K562 (cell line): Measurements from ENCODE around the gene AGPAT3. TPM values are rescaled to one million over a fixed set of nuclear protein-coding genes. Genes with fewer than 3 reads are reported as not detected.

ENCODE experiments used
- ATAC-seq: fragments of 200-7000 bp; cut with Tn5 transposase; 3 replicates; pipeline ENCODE4 v1.9.1; 2020; ENCODE audit warnings: moderate library complexity
- BruUV-seq: library from RNA; stranded (reverse); fragments of 400-500 nt; replicated peaks from 2 replicates; lab custom pipeline; 2021; lab: Mats Ljungman, UMichigan
- CTCF ChIA-PET: fragments of 300-600 bp; formaldehyde crosslinking; extraction: SDS; loops from one replicate; lab custom pipeline; 2021; ENCODE audit warnings: low intra/inter-chr PET ratio; lab: Yijun Ruan, JAX
- POLR2A ChIA-PET: fragments of 300-600, 350-650 bp; sonication (Branson Sonifier 250); formaldehyde crosslinking; extraction: SDS; loops from one replicate; lab custom pipeline; 2021; ENCODE audit warnings: antibody characterized with exemption, inconsistent platforms; lab: Yijun Ruan, JAX
- DNase-seq, 4 experiments: peaks; one replicate each; pipeline versions ENCODE4 v3.0.0 to v3.0.0-alpha.2; 2011 to 2018; ENCODE audit warnings: low spot score in 3 of 4, mixed read lengths in 3 of 4; ENCODE audit errors: extremely low read depth in 1 of 4
- FAIRE-seq: peaks from 2 replicates; lab custom pipeline; 2011; peaks lifted over from hg19 to GRCh38; lab: Jason Lieb, UNC
- H2AFZ ChIP-seq: 2 replicates; pipeline ENCODE4 v1.6.0; 2011; ENCODE audit warnings: low read depth, low read length, control low read depth, inconsistent platforms
- H3K27ac ChIP-seq: fragments of 200-600 bp; 3 replicates; pipeline ENCODE4 v1.8.0; 2011; ENCODE audit warnings: low read depth, mild to moderate bottlenecking, control low read depth, inconsistent platforms, low read length, moderate library complexity, mixed read lengths; ENCODE audit errors: extremely low read depth
- H3K27me3 ChIP-seq, 2 experiments: fragments of 300-600 bp in 1 of 2; 2 replicates in 1 of 2; 3 replicates in 1 of 2; pipeline versions ENCODE4 v1.6.0 to v1.8.0; 2011; ENCODE audit warnings: inconsistent platforms in 2 of 2, low read length in 2 of 2, mild to moderate bottlenecking in 1 of 2, mixed read lengths in 1 of 2, moderate library complexity in 1 of 2; ENCODE audit not compliant: control insufficient read depth in 2 of 2, insufficient read depth in 2 of 2
- H3K36me3 ChIP-seq: fragments of 300-600 bp; 3 replicates; pipeline ENCODE4 v1.8.0; 2011; ENCODE audit warnings: mild to moderate bottlenecking, low read length, inconsistent platforms; ENCODE audit not compliant: control insufficient read depth, insufficient read depth
- H3K4me1 ChIP-seq, 2 experiments: fragments of 200-600 bp in 1 of 2; replicated peaks in 1 of 2; 2 replicates in 1 of 2; 3 replicates in 1 of 2; pipeline versions ENCODE4 v1.5.1 to v1.8.0; 2011; ENCODE audit warnings: inconsistent platforms in 2 of 2, low read length in 2 of 2, mild to moderate bottlenecking in 1 of 2, mixed read lengths in 1 of 2, moderate library complexity in 1 of 2; ENCODE audit not compliant: control insufficient read depth in 2 of 2, insufficient read depth in 2 of 2
- H3K4me2 ChIP-seq: 2 replicates; pipeline ENCODE4 v1.6.1; 2011; ENCODE audit warnings: low read length, control low read depth, inconsistent platforms, mixed read lengths; ENCODE audit not compliant: insufficient read depth
- H3K4me3 ChIP-seq: fragments of 200-600 bp; sonication (generic), shearing (Covaris generic); 2 replicates; pipeline ENCODE4 v1.5.1; 2016; ENCODE audit warnings: control low read depth, inconsistent platforms
- H3K79me2 ChIP-seq: fragments of 200-600 bp; 3 replicates; pipeline ENCODE4 v1.8.0; 2011; ENCODE audit warnings: low read length, inconsistent platforms; ENCODE audit not compliant: control insufficient read depth, insufficient read depth
- H3K9ac ChIP-seq, 2 experiments: 2 replicates each; pipeline versions ENCODE4 v1.6.0 to v1.6.1; 2011; ENCODE audit warnings: low read depth in 2 of 2, low read length in 2 of 2, control low read depth in 1 of 2, inconsistent platforms in 1 of 2, mild to moderate bottlenecking in 1 of 2, mixed read lengths in 1 of 2; ENCODE audit not compliant: insufficient read depth in 1 of 2
- H3K9me1 ChIP-seq: one replicate; pipeline ENCODE4 v1.6.0; 2011; ENCODE audit warnings: inconsistent platforms, mild to moderate bottlenecking, low read length, moderate library complexity; ENCODE audit not compliant: control insufficient read depth, insufficient read depth
- H3K9me3 ChIP-seq: replicated peaks from 2 replicates; pipeline ENCODE4 v1.5.1; 2011; ENCODE audit warnings: low read depth, low read length, inconsistent platforms; ENCODE audit not compliant: control insufficient read depth, insufficient read depth
- H4K20me1 ChIP-seq: replicated peaks from 2 replicates; pipeline ENCODE4 v1.6.1; 2011; ENCODE audit warnings: low read length, inconsistent platforms, mixed read lengths; ENCODE audit not compliant: control insufficient read depth, insufficient read depth
- FOXA3 ChIP-seq, 2 experiments: fragments of 450-650 bp in 1 of 2; sonication (generic) in 1 of 2; formaldehyde crosslinking; IDR thresholded peaks in 1 of 2; conservative IDR thresholded peaks in 1 of 2; 2 replicates each; pipeline versions ENCODE4 v1.4.0 to v1.8.0; 2020 to 2022; ENCODE audit warnings: mild to moderate bottlenecking in 2 of 2, missing genetic modification reagents in 1 of 2
- FOXP4 ChIP-seq: sonication (generic); formaldehyde crosslinking; IDR thresholded peaks from 2 replicates; pipeline ENCODE4 v1.8.0; 2022; ENCODE audit warnings: mild to moderate bottlenecking, missing genetic modification reagents, borderline replicate concordance
- HCFC1 ChIP-seq: IDR thresholded peaks from 2 replicates; pipeline ENCODE4 v1.6.1; 2012; ENCODE audit warnings: low read depth, low read length, improper control_type of control experiment
- HINFP ChIP-seq: fragments of 450-650 bp; conservative IDR thresholded peaks from 2 replicates; pipeline ENCODE4 v1.6.1; 2016; ENCODE audit warnings: missing genetic modification characterization, low read depth, mild to moderate bottlenecking, control low read depth, missing compliant biosample characterization
- MIER1 ChIP-seq: fragments of 450-650 bp; IDR thresholded peaks from 2 replicates; pipeline ENCODE4 v1.6.1; 2016; ENCODE audit warnings: antibody characterized with exemption, mild to moderate bottlenecking, low read depth
- MLLT1 ChIP-seq, 2 experiments: fragments of 450-650 bp; IDR thresholded peaks; 2 replicates each; pipeline ENCODE4 v1.6.1; 2016
- SIRT6 ChIP-seq: IDR thresholded peaks from one replicate; pipeline ENCODE4 v1.6.1; 2012; ENCODE audit warnings: low read depth, mild to moderate bottlenecking, control low read depth, inconsistent platforms, low read length, moderate library complexity
- TFAP4 ChIP-seq: sonication (generic); formaldehyde crosslinking; IDR thresholded peaks from 2 replicates; pipeline ENCODE4 v1.8.0; 2022; ENCODE audit warnings: missing genetic modification reagents, mild to moderate bottlenecking, moderate library complexity, borderline replicate concordance
- THAP12 ChIP-seq: fragments of 250-450 bp; sonication (Bioruptor Pico); IDR thresholded peaks from 2 replicates; pipeline ENCODE4 v1.9.0; 2021; ENCODE audit warnings: mild to moderate bottlenecking, inconsistent platforms
- ZNF316 ChIP-seq: fragments of 450-650 bp; IDR thresholded peaks from 2 replicates; pipeline ENCODE4 v1.6.1; 2016
- WGBS: fragments of 100-300 bp; shearing (Covaris generic); methylation state at CpG from one replicate; pipeline ENCODE4 v1.1.6; 2016; ENCODE audit warnings: low coverage, mixed read lengths; ENCODE audit not compliant: insufficient coverage; ENCODE audit errors: missing lambda C conversion rate; 5-methylcytosine and 5-hydroxymethylcytosine counted together
- in situ Hi-C: fragments of 300-500 bp; cut with MboI; formaldehyde crosslinking; loops from 4 replicates; pipeline ENCODE4 v1.15.0; 2018; ENCODE audit warnings: inconsistent platforms, mixed read lengths
- intact Hi-C: fragments of 100-400 bp; cut with micrococcal nuclease; formaldehyde crosslinking; loops from 2 replicates; pipeline ENCODE4 v1.14.2; 2022
- polyA plus RNA-seq, 8 experiments: library from polyadenylated mRNA; depleted of rRNA in 4 of 8; stranded (reverse) in 5 of 8; unstranded in 3 of 8; fragments of >200 nt; fragmentation: Nextera tagmentation in 2 of 8; fragmentation: Illumina TruSeq in 1 of 8; extraction: Ambion mirVana in 2 of 8; extraction: Trizol in 1 of 8; gene quantifications; 2 replicates each; pipeline versions ENCODE4 v1.2.1 to v1.2.3, GENCODE V29; 2011 to 2014; ENCODE audit warnings: inconsistent platforms in 1 of 8, missing spikeins in 1 of 8
- total RNA-seq, 7 experiments: library from RNA; depleted of rRNA in 6 of 7; stranded (reverse); fragments of >200 nt in 6 of 7; fragmentation: Illumina TruSeq in 2 of 7; extraction: Trizol in 2 of 7; gene quantifications; 2 replicates each; pipeline versions ENCODE4 v1.2.1 to v1.2.3, GENCODE V29; 2011 to 2021; ENCODE audit warnings: low replicate concordance in 1 of 7

The AGPAT3 gene
- total and polyA plus RNA-seq, 9 of the 15 experiments (the other 6 are each of a cell fraction or from before 2014, with no cell fraction given), result 1.5 to 88.4 (median 35.7) TPM

GRCh38 chr21:43884861-43885417, 19.9 kb downstream of the AGPAT3 start:
- Histone ChIP-seq H3K9me1 (no peaks in the 10 kb centered on the region), H3K36me3 (peaks cover 56% of the 10 kb centered on the region), H3K79me2 (peaks cover 91% of the 10 kb centered on the region), H4K20me1 (0 out of 2 replicates have a peak, but pooled peaks cover 3% of the 10 kb centered on the region), H3K27me3 (no peaks in the 10 kb centered on the region), H3K4me2 (peak overlapping the region; percentile 90), H3K4me3 (peak overlapping the region; percentile 35), H2AFZ (no peak overlapping the region), H3K4me1 (peaks cover 42 to 53% of the 10 kb centered on the region in 2 experiments), H3K9me3 (no peaks in the 10 kb centered on the region), H3K27ac (peak overlapping the region; percentile 98), H3K9ac (peak overlapping the region; percentile 95 to 96)
- FAIRE-seq (no peak), ATAC-seq (peak; percentile 12), DNase-seq (peak in 1 of 4 experiments; percentile 36)
- intact Hi-C loops, result loop anchor here (1.0 kb wide), 1 partner anchor 19 kb away; no protein-coding TSS in a partner anchor
- 56% methylated on average over 16 of the region's 16 CpGs for WGBS
- CTCF ChIA-PET, result interaction anchor here (0.5 kb wide), 1 partner anchor 32 kb away, joined by 5 read pairs; no protein-coding TSS in a partner anchor
- in situ Hi-C loops, result no loop called here
- POLR2A ChIA-PET, result interaction anchor here (0.8 to 2.8 kb wide), 8 partner anchors 8 to 56 kb away, joined by 3 to 28 read pairs (median 4); no protein-coding TSS in a partner anchor
- no TSS peak for BruUV-seq
- TF ChIP-seq HINFP (tag), result peak; percentile 44; the same call in 1 of the 2 replicates
- TF ChIP-seq MIER1, result 0 out of 2 replicates have a peak, but pooled peaks have one; percentile 46
- peak in 1 of 2 experiments; percentile 75; a peak in 1 of 4 replicates for TF ChIP-seq MLLT1 (IDR thresholded peaks at IDR 0.05)
- TF ChIP-seq THAP12 (CRISPR knock-in tag), result 0 out of 2 replicates have a peak, but pooled peaks have one; percentile 37
- 0 out of 2 replicates have a peak, but pooled peaks have one; percentile 16 for TF ChIP-seq HCFC1
- TF ChIP-seq ZNF316, result peak; percentile 68; the same call in 1 of the 2 replicates
- peak; percentile 21; the same call in 1 of the 2 replicates for TF ChIP-seq TFAP4
- TF ChIP-seq SIRT6, result no peak
- no peak for TF ChIP-seq FOXP4 (CRISPR knock-in tag)
- 0 out of 4 replicates have a peak, but pooled peaks of 1 of the 2 experiments have one; percentile 3 for TF ChIP-seq FOXA3 (CRISPR knock-in tag; conservative IDR thresholded peaks at IDR 0.05 in 1 of 2, IDR thresholded peaks at IDR 0.05 in 1 of 2)
